ENCODE results near the gene ZNF598.

DNA sequence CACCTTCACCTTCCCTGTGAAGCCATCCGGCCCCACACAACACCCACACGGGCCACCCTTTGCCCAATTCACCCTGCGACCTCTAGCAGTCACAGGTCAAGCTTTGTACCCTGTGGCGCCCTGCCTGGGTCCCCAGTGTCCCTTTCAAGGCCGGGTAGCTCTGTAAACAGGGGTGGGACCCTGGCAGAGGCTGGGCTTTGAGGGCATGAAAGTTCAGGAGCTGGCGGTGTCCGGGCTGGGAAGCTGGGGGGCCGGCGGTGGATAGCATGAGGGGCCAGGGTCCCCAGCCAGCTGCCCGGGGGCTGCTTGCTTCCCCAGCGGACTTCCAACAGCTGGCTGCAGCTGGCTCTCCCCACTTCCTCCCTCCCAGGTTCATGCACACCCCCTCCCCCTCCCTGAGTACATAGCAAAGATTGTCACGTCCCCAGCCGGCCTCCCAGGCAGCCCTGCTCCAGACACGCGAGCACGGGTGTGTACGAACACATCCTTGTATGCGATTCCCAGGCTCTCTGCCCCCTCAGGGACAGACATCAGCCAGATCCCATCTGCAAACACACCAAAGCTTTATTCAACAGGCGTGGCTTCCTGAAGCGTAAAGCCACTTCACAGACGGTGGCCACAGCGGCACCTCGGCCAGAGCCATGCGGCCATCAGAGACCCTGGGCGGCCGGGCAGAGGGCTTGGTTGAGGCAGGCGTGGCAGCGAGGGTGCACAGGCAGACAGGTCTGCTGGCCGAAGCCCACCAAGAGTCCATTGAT is 29.8 kb upstream of the ZNF598 start:
- TF ChIP-seq, protein P1, sequence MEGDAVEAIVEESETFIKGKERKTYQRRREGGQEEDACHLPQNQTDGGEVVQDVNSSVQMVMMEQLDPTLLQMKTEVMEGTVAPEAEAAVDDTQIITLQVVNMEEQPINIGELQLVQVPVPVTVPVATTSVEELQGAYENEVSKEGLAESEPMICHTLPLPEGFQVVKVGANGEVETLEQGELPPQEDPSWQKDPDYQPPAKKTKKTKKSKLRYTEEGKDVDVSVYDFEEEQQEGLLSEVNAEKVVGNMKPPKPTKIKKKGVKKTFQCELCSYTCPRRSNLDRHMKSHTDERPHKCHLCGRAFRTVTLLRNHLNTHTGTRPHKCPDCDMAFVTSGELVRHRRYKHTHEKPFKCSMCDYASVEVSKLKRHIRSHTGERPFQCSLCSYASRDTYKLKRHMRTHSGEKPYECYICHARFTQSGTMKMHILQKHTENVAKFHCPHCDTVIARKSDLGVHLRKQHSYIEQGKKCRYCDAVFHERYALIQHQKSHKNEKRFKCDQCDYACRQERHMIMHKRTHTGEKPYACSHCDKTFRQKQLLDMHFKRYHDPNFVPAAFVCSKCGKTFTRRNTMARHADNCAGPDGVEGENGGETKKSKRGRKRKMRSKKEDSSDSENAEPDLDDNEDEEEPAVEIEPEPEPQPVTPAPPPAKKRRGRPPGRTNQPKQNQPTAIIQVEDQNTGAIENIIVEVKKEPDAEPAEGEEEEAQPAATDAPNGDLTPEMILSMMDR (conservative IDR thresholded peaks at IDR 0.05; ENCODE audit: low read depth, low read length), result no peak
- no peak for TF ChIP-seq EZH2 (IDR thresholded peaks at IDR 0.05; ENCODE audit: low read length, unreplicated experiment)

Data from PC-3 (cell line).